Loucy (cell line): ENCODE results near the gene ARHGEF9.

Experiments
- CTCF ChIP-seq: fragments of 200-600 bp; sonication (generic); conservative IDR thresholded peaks from 2 replicates; pipeline ENCODE4 v1.5.1; 2014; ENCODE audit warnings: mild to moderate bottlenecking, antibody characterized with exemption, low read length
- EZH2phosphoT487 ChIP-seq: fragments of 200-600 bp; IDR thresholded peaks from 2 replicates; pipeline ENCODE4 v1.6.1; 2018; ENCODE audit warnings: antibody characterized with exemption, mild to moderate bottlenecking, moderate library complexity, borderline replicate concordance

DNA sequence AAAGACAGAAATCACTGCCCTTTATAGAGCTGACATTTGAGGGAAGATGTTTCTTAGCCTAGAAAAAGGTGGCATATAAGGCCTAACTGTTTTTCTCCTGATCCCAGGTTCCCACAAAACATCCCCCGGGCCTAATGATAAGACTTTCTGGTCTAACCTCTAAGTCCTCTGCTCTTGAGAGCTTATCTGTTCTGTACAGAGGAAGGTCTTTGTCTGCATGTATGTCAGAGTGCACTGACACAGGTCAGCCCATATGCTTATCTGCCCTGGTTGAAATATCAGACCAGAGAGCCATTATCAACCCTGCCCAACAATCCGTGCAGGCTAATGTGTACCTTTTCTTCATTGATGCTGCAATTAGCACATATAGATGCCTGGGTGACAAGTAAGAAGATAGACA, 76.2 kb downstream of the ARHGEF9 start:
- TF ChIP-seq CTCF (no peak), EZH2phosphoT487 (no peak)
